Mammary epithelial cell (primary cell): ENCODE results near the gene RECK.

ENCODE experiments used
- CTCF ChIP-seq, 2 donors: IDR thresholded peaks in 1 of 2; conservative IDR thresholded peaks in 1 of 2; 2 replicates each; pipeline ENCODE4 v1.5.1; 2011 to 2012; ENCODE audit warnings: inconsistent platforms in 2 of 2, low read length in 2 of 2, mild to moderate bottlenecking in 2 of 2, control low read depth in 1 of 2, low read depth in 1 of 2; ENCODE audit not compliant: insufficient read depth in 1 of 2; ENCODE audit errors: extremely low read depth in 1 of 2
- EZH2 ChIP-seq: IDR thresholded peaks from 2 replicates; pipeline ENCODE4 v1.6.1; 2012; ENCODE audit warnings: low read length, inconsistent platforms, borderline replicate concordance

- TF ChIP-seq CTCF (conservative IDR thresholded peaks at IDR 0.05 in 1 of 2, IDR thresholded peaks at IDR 0.05 in 1 of 2; ENCODE audit: extremely low read depth in 1 of 2, insufficient read depth in 1 of 2, low read depth in 1 of 2, low read length in 2 of 2) (no peak), EZH2 (no peak)
Observed at GRCh38 chr9:36146651-36147050, 109.9 kb downstream of the RECK start.
